HL-60 (cell line): Measurements from ENCODE around the gene SLC10A7.

ENCODE experiments used
- POLR2AphosphoS5 ChIP-seq: IDR thresholded peaks from 2 replicates; pipeline ENCODE4 v1.6.1; 2012; ENCODE audit warnings: low read depth
- TF ChIP-seq, protein P1 (sequence below): IDR thresholded peaks from one replicate; pipeline ENCODE4 v1.5.1; 2011; ENCODE audit warnings: low read length, control low read depth, inconsistent platforms; ENCODE audit not compliant: insufficient read depth

DNA sequence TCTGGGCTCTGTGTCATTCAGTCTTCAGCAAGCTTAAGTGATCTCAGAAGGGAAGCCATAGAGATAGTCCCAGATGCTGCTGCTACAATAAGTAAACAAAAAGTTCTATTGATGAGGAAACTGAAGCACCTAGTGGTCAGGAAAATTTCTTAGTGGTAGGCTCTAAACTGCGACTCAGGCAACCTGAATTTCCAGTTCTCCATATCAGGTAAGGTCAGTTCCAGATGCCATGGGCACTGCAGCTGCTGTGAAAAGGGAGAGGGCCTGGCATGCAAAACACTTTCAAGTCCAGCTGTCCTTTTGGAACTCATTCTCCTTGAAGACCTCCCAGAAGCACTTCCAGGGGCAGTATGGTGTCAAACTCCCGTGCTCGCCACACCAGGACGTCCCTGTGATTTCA, 261.2 kb downstream of the SLC10A7 start:
- TF ChIP-seq, protein P1, sequence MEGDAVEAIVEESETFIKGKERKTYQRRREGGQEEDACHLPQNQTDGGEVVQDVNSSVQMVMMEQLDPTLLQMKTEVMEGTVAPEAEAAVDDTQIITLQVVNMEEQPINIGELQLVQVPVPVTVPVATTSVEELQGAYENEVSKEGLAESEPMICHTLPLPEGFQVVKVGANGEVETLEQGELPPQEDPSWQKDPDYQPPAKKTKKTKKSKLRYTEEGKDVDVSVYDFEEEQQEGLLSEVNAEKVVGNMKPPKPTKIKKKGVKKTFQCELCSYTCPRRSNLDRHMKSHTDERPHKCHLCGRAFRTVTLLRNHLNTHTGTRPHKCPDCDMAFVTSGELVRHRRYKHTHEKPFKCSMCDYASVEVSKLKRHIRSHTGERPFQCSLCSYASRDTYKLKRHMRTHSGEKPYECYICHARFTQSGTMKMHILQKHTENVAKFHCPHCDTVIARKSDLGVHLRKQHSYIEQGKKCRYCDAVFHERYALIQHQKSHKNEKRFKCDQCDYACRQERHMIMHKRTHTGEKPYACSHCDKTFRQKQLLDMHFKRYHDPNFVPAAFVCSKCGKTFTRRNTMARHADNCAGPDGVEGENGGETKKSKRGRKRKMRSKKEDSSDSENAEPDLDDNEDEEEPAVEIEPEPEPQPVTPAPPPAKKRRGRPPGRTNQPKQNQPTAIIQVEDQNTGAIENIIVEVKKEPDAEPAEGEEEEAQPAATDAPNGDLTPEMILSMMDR, result no peak
- TF ChIP-seq POLR2AphosphoS5, result no peak
